Measurements from ENCODE around the gene SMG6.

Gene SMG6

GRCh38 chr17:2137342-2138098 is 166.1 kb downstream of the SMG6 start:
- DNase-seq, result peak in 1 of 3 experiments; percentile 1

GRCh38 chr17:2136241-2136640 is 167.3 kb downstream of the SMG6 start:
- no peak for DNase-seq

- no peak for DNase-seq
These were observed 175.6 kb downstream of the SMG6 start for GRCh38 chr17:2128011-2128410.

GRCh38 chr17:2125013-2125535 is 178.5 kb downstream of the SMG6 start:
- no peak for DNase-seq

GRCh38 chr17:2124391-2124790 is 179.2 kb downstream of the SMG6 start:
- DNase-seq, result no peak

- DNase-seq, result no peak
These were observed 180.0 kb downstream of the SMG6 start for GRCh38 chr17:2123375-2124251.

GRCh38 chr17:2122641-2123302 is 180.8 kb downstream of the SMG6 start:
- DNase-seq, result no peak

GRCh38 chr17:2120586-2121335 is 182.8 kb downstream of the SMG6 start:
- DNase-seq, result no peak

GRCh38 chr17:2113279-2113622 is 190.3 kb downstream of the SMG6 start:
- DNase-seq, result no peak

GRCh38 chr17:2111691-2112090 is 191.9 kb downstream of the SMG6 start:
- no peak for DNase-seq

- no peak for DNase-seq
These were observed 193.1 kb downstream of the SMG6 start for GRCh38 chr17:2110436-2110835.

GRCh38 chr17:2108170-2108569 is 195.4 kb downstream of the SMG6 start:
- no peak for DNase-seq

GRCh38 chr17:2107506-2107905 is 196.1 kb downstream of the SMG6 start:
- no peak for DNase-seq

GRCh38 chr17:2107050-2107449 is 196.5 kb downstream of the SMG6 start:
- no peak for DNase-seq

GRCh38 chr17:2106308-2106955 is 197.2 kb downstream of the SMG6 start:
- DNase-seq, result no peak

GRCh38 chr17:2105663-2106062 is 197.9 kb downstream of the SMG6 start:
- no peak for DNase-seq

- no peak for DNase-seq
These were observed 200.4 kb downstream of the SMG6 start for GRCh38 chr17:2102931-2103809.

- no peak for DNase-seq
These were observed 201.9 kb downstream of the SMG6 start for GRCh38 chr17:2101448-2102257.

GRCh38 chr17:2095536-2095910 is 208.1 kb downstream of the SMG6 start:
- DNase-seq, result no peak

GRCh38 chr17:2094891-2095535 is 208.6 kb downstream of the SMG6 start:
- DNase-seq, result no peak

Data from NCI-H1417 (cell line).